Panc1 (cell line): Measurements from ENCODE around the gene GGA2. TPM values are rescaled to one million over a fixed set of nuclear protein-coding genes. Genes with fewer than 3 reads are reported as not detected.

ENCODE experiments used
- ATAC-seq: fragments of 200-7000 bp; cut with Tn5 transposase; 2 replicates; pipeline ENCODE4 v1.9.1; 2020; ENCODE audit warnings: mild to moderate bottlenecking, moderate library complexity
- BruUV-seq: library from RNA; stranded (reverse); fragments of 400-500 nt; replicated peaks from 2 replicates; lab custom pipeline; 2021; lab: Mats Ljungman, UMichigan
- CTCF ChIA-PET: fragments of 300-600 bp; sonication (Branson Sonifier 250); formaldehyde crosslinking; loops from one replicate; lab custom pipeline; 2022; ENCODE audit warnings: antibody characterized with exemption; lab: Charles Lee
- POLR2A ChIA-PET: fragments of 300-600 bp; sonication (Branson Sonifier 250); formaldehyde crosslinking; loops from one replicate; lab custom pipeline; 2022; ENCODE audit warnings: antibody characterized with exemption; lab: Charles Lee
- DNase-seq: peaks from one replicate; pipeline ENCODE4 v3.0.0-alpha.2; 2010; ENCODE audit warnings: low read depth, low spot score
- H3K27ac ChIP-seq: 2 replicates; pipeline ENCODE4 v1.5.1; 2011; ENCODE audit warnings: mild to moderate bottlenecking, low read length, inconsistent platforms
- H3K27me3 ChIP-seq: fragments of 200-500 bp; sonication (Bioruptor generic); 2 replicates; pipeline ENCODE4 v1.6.0; 2014; ENCODE audit warnings: low read length, inconsistent platforms; ENCODE audit not compliant: control insufficient read depth, insufficient read depth
- H3K36me3 ChIP-seq: fragments of 200-500 bp; sonication (Bioruptor generic); 2 replicates; pipeline ENCODE4 v1.5.1; 2014; ENCODE audit warnings: inconsistent platforms, mild to moderate bottlenecking, low read length, moderate library complexity; ENCODE audit not compliant: control insufficient read depth, insufficient read depth
- H3K4me1 ChIP-seq: 2 replicates; pipeline ENCODE4 v1.5.1; 2011; ENCODE audit warnings: inconsistent platforms, mild to moderate bottlenecking, low read length, moderate library complexity; ENCODE audit not compliant: control insufficient read depth, insufficient read depth
- H3K4me3 ChIP-seq, 2 experiments: 2 replicates each; pipeline ENCODE4 v1.5.1; 2011 to 2012; ENCODE audit warnings: low read depth in 2 of 2, low read length in 2 of 2, mild to moderate bottlenecking in 2 of 2, inconsistent platforms in 1 of 2, moderate library complexity in 1 of 2
- H3K9me3 ChIP-seq: fragments of 200-500 bp; sonication (Bioruptor generic); 2 replicates; pipeline ENCODE4 v1.5.1; 2014; ENCODE audit warnings: low read depth, mild to moderate bottlenecking, inconsistent platforms, low read length, moderate library complexity; ENCODE audit not compliant: control insufficient read depth, insufficient read depth
- CTCF ChIP-seq: fragments of 450-650 bp; IDR thresholded peaks from 2 replicates; pipeline ENCODE4 v1.5.1; 2017; ENCODE audit warnings: mild to moderate bottlenecking
- POLR2AphosphoS5 ChIP-seq: IDR thresholded peaks from 2 replicates; pipeline ENCODE4 v1.6.1; 2012; ENCODE audit warnings: mild to moderate bottlenecking, low read depth, low read length, moderate library complexity
- REST ChIP-seq, 2 experiments: IDR thresholded peaks; 2 replicates each; pipeline ENCODE4 v1.6.1; 2011 to 2012; ENCODE audit warnings: low read depth in 2 of 2, control low read depth in 1 of 2, low read length in 1 of 2, mild to moderate bottlenecking in 1 of 2, moderate library complexity in 1 of 2; ENCODE audit not compliant: insufficient read depth in 1 of 2
- SIN3A ChIP-seq: IDR thresholded peaks from 2 replicates; pipeline ENCODE4 v1.6.1; 2012; ENCODE audit warnings: low read depth, mild to moderate bottlenecking, low read length, moderate library complexity, borderline replicate concordance; ENCODE audit not compliant: insufficient read depth
- TCF7L2 ChIP-seq: IDR thresholded peaks from 2 replicates; pipeline ENCODE4 v1.6.1; 2011; ENCODE audit warnings: mild to moderate bottlenecking, low read depth, low read length, inconsistent platforms
- in situ Hi-C: cut with HindIII; loops from 2 replicates; pipeline ENCODE4 v1.10.0; 2016; ENCODE audit warnings: low sequenced_read_pairs, low pct_unique_long_range_greater_than_20kb
- intact Hi-C: fragments of 100-400 bp; cut with micrococcal nuclease; formaldehyde crosslinking; loops from one replicate; pipeline ENCODE4 v1.10.0; 2022; ENCODE audit not compliant: unreplicated experiment
- total RNA-seq: library from RNA; stranded (reverse); gene quantifications from one replicate; pipeline ENCODE4 v1.2.1, GENCODE V29; 2021; ENCODE audit not compliant: unreplicated experiment

GGA2 gene
- total RNA-seq, 1 experiment from 2014 or later = 100 TPM

- no peak for ATAC-seq
- DNase-seq = no peak
- H3K4me3 ChIP-seq = no peak overlapping the region
- no peaks in the 10 kb centered on the region for H3K9me3 ChIP-seq
- no peak for TF ChIP-seq REST (IDR thresholded peaks at IDR 0.05; ENCODE audit: insufficient read depth in 1 of 2, low read depth in 2 of 2, low read length in 1 of 2)
- no peak for TF ChIP-seq POLR2AphosphoS5
- TF ChIP-seq CTCF = no peak
- no peak for TF ChIP-seq TCF7L2
- no peak for TF ChIP-seq SIN3A
- POLR2A ChIA-PET = interaction anchor here (0.6 kb wide), 1 partner anchor 12 kb away, joined by 3 read pairs; no protein-coding TSS in a partner anchor
- CTCF ChIA-PET = interaction anchor here (0.6 kb wide), 1 partner anchor 15 kb away, joined by 5 read pairs; no protein-coding TSS in a partner anchor
- no peak overlapping the region for H3K27ac ChIP-seq
- intact Hi-C loops (no loop called here), in situ Hi-C loops (no loop called here)
- BruUV-seq = no TSS peak
- no peaks in the 10 kb centered on the region for H3K4me1 ChIP-seq
- H3K27me3 ChIP-seq = no peaks in the 10 kb centered on the region
- no peaks in the 10 kb centered on the region for H3K36me3 ChIP-seq
Measured at GRCh38 chr16:23514381-23515152, 4.3 kb upstream of the GGA2 start.

GRCh38 chr16:23512168-23512695 is 1.9 kb upstream of the GGA2 start:
- ATAC-seq = no peak

More at GRCh38 chr16:23512168-23512695, 1.9 kb upstream of the GGA2 start:
- no peak for DNase-seq
- in situ Hi-C loops (no loop called here), intact Hi-C loops (no loop called here)
- no peak for TF ChIP-seq REST (IDR thresholded peaks at IDR 0.05; ENCODE audit: insufficient read depth in 1 of 2, low read depth in 2 of 2, low read length in 1 of 2)
- TF ChIP-seq TCF7L2 = no peak
- TF ChIP-seq CTCF = no peak
- TF ChIP-seq SIN3A = no peak
- no peak for TF ChIP-seq POLR2AphosphoS5
- Histone ChIP-seq H3K4me1 (0 out of 2 replicates have a peak, but pooled peaks cover 3% of the 10 kb centered on the region), H3K36me3 (no peaks in the 10 kb centered on the region), H3K4me3 (no peak overlapping the region), H3K27me3 (no peaks in the 10 kb centered on the region), H3K27ac (no peak overlapping the region), H3K9me3 (no peaks in the 10 kb centered on the region)
- no TSS peak for BruUV-seq
- CTCF ChIA-PET = no interaction called here
- POLR2A ChIA-PET = no interaction called here
